Liver (tissue), 9 donors: ENCODE data around the gene DFFB. TPM values are rescaled to one million over a fixed set of nuclear protein-coding genes. Genes with fewer than 3 reads are reported as not detected.

Experiments
- DNase-seq: peaks from one replicate; pipeline ENCODE4 v3.0.0-alpha.2; 2017; ENCODE audit warnings: low spot score
- H3K27ac ChIP-seq, 2 donors: one replicate each; pipeline ENCODE4 v1.7.0; 2013; ENCODE audit warnings: inconsistent platforms in 2 of 2, low read length in 2 of 2, control low read depth in 1 of 2, low read depth in 1 of 2, mild to moderate bottlenecking in 1 of 2
- H3K27me3 ChIP-seq, 4 donors: one replicate each; pipeline versions ENCODE4 v1.6.1 to v1.7.0; 2013; ENCODE audit warnings: low read length in 3 of 4, inconsistent platforms in 1 of 4, mild to moderate bottlenecking in 1 of 4, moderate library complexity in 1 of 4; ENCODE audit not compliant: control insufficient read depth in 4 of 4, insufficient read depth in 4 of 4
- H3K36me3 ChIP-seq, 4 donors: one replicate each; pipeline versions ENCODE4 v1.6.1 to v1.7.0; 2013; ENCODE audit warnings: low read length in 3 of 4, mild to moderate bottlenecking in 3 of 4, low read depth in 1 of 4, moderate library complexity in 1 of 4; ENCODE audit not compliant: control insufficient read depth in 4 of 4, insufficient read depth in 3 of 4
- H3K4me1 ChIP-seq, 4 donors: one replicate each; pipeline versions ENCODE4 v1.6.1 to v1.7.0; 2013; ENCODE audit warnings: low read length in 3 of 4, mild to moderate bottlenecking in 3 of 4, moderate library complexity in 1 of 4; ENCODE audit not compliant: control insufficient read depth in 4 of 4, insufficient read depth in 4 of 4
- H3K4me3 ChIP-seq, 3 donors: one replicate each; pipeline versions ENCODE4 v1.6.1 to v1.7.0; 2013; ENCODE audit warnings: low read length in 3 of 3, control low read depth in 1 of 3, low read depth in 1 of 3, mild to moderate bottlenecking in 1 of 3
- H3K9ac ChIP-seq, 2 donors: one replicate each; pipeline ENCODE4 v1.7.0; 2013; ENCODE audit warnings: low read length in 2 of 2, mild to moderate bottlenecking in 2 of 2, moderate library complexity in 2 of 2, control low read depth in 1 of 2, low read depth in 1 of 2
- H3K9me3 ChIP-seq, 4 donors: one replicate each; pipeline versions ENCODE4 v1.6.1 to v1.7.0; 2013; ENCODE audit warnings: low read length in 3 of 4; ENCODE audit not compliant: control insufficient read depth in 4 of 4
- ATF3 ChIP-seq: IDR thresholded peaks from 2 replicates; pipeline ENCODE4 v1.6.1; 2016; ENCODE audit warnings: antibody characterized with exemption
- CTCF ChIP-seq: fragments of 150-350 bp; IDR thresholded peaks from 2 replicates; pipeline ENCODE4 v1.5.1; 2017; ENCODE audit warnings: improper control_type of control experiment, low read depth, low read length; ENCODE audit not compliant: missing input control
- FOXA1 ChIP-seq: IDR thresholded peaks from 2 replicates; pipeline ENCODE4 v1.6.1; 2016; ENCODE audit warnings: antibody characterized with exemption
- HNF4A ChIP-seq, 2 donors: conservative IDR thresholded peaks; 2 replicates each; pipeline ENCODE4 v1.6.1; 2016; ENCODE audit warnings: antibody characterized with exemption in 2 of 2, mild to moderate bottlenecking in 2 of 2
- HNF4G ChIP-seq: IDR thresholded peaks from 2 replicates; pipeline ENCODE4 v1.6.1; 2016; ENCODE audit warnings: antibody characterized with exemption
- JUND ChIP-seq, 2 donors: IDR thresholded peaks; 2 replicates each; pipeline ENCODE4 v1.6.1; 2016; ENCODE audit warnings: antibody characterized with exemption in 2 of 2
- MAX ChIP-seq: IDR thresholded peaks from 2 replicates; pipeline ENCODE4 v1.6.1; 2016; ENCODE audit warnings: antibody characterized with exemption
- NR2F2 ChIP-seq: IDR thresholded peaks from 2 replicates; pipeline ENCODE4 v1.6.1; 2016; ENCODE audit warnings: antibody characterized with exemption
- RAD21 ChIP-seq, 2 donors: IDR thresholded peaks; 2 replicates each; pipeline ENCODE4 v1.6.1; 2016; ENCODE audit warnings: antibody characterized with exemption in 2 of 2, mild to moderate bottlenecking in 2 of 2
- REST ChIP-seq: IDR thresholded peaks from 2 replicates; pipeline ENCODE4 v1.6.1; 2016; ENCODE audit warnings: antibody characterized with exemption, mild to moderate bottlenecking
- RXRA ChIP-seq, 2 donors: IDR thresholded peaks; 2 replicates each; pipeline ENCODE4 v1.6.1; 2017 to 2018; ENCODE audit warnings: antibody characterized with exemption in 2 of 2, mild to moderate bottlenecking in 1 of 2
- SP1 ChIP-seq: IDR thresholded peaks from 2 replicates; pipeline ENCODE4 v1.6.1; 2018; ENCODE audit warnings: antibody characterized with exemption, mild to moderate bottlenecking
- YY1 ChIP-seq: IDR thresholded peaks from 2 replicates; pipeline ENCODE4 v1.6.1; 2016; ENCODE audit warnings: antibody characterized with exemption, mild to moderate bottlenecking
- WGBS: extraction: QIAGEN DNeasy Blood & Tissue Kit; methylation state at CpG from one replicate; pipeline ENCODE4 v1.1.7; 2013; 5-methylcytosine and 5-hydroxymethylcytosine counted together
- polyA plus RNA-seq, 2 donors: library from polyadenylated mRNA; stranded (reverse) in 1 of 2; unstranded in 1 of 2; fragments of 200-250 nt in 1 of 2; fragments of >200 nt in 1 of 2; fragmentation: Nextera tagmentation in 1 of 2; extraction: Ambion mirVana in 1 of 2; gene quantifications; one replicate each; pipeline versions ENCODE4 v1.2.1 to v1.2.3, GENCODE V29; 2013 to 2015
- total RNA-seq, 2 donors: library from RNA; depleted of rRNA; stranded (reverse); fragments of >200 nt; gene quantifications; one replicate each; pipeline ENCODE4 v1.2.3, GENCODE V29; 2014
- donor health status: healthy.
- donor health status: healthy.
- donor health status: healthy.
- donor health status: healthy.
- donor health status: healthy.

DFFB gene
- total and polyA plus RNA-seq, 4 donors: 0.92 to 6.1 (median 2.9) TPM

GRCh38 chr1:3926956-3927355, 69.7 kb downstream of the DFFB start (continued):
- no peak for TF ChIP-seq JUND (IDR thresholded peaks at IDR 0.05)
- no peak for TF ChIP-seq MAX
- TF ChIP-seq SP1: no peak
- TF ChIP-seq NR2F2: no peak
- TF ChIP-seq CTCF: no peak

- WGBS: 64% methylated on average over 11 of the region's 11 CpGs
- Histone ChIP-seq H3K9me3 (peaks cover 0 to 2% (median 0%) of the 10 kb centered on the region in 4 donors), H3K36me3 (no peaks in the 10 kb centered on the region), H3K27me3 (peaks cover 0 to 10% (median 0%) of the 10 kb centered on the region in 4 donors), H3K9ac (no peak overlapping the region), H3K27ac (no peak overlapping the region), H3K4me3 (no peak overlapping the region), H3K4me1 (no peaks in the 10 kb centered on the region)
- TF ChIP-seq NR2F2: no peak
- TF ChIP-seq RAD21 (IDR thresholded peaks at IDR 0.05): no peak
- TF ChIP-seq HNF4A (conservative IDR thresholded peaks at IDR 0.05): no peak
- no peak for TF ChIP-seq CTCF
- no peak for TF ChIP-seq HNF4G
- TF ChIP-seq YY1: no peak
- no peak for TF ChIP-seq REST
- no peak for TF ChIP-seq JUND (IDR thresholded peaks at IDR 0.05)
- TF ChIP-seq ATF3: no peak
- TF ChIP-seq SP1: no peak
- TF ChIP-seq FOXA1: no peak
- no peak for TF ChIP-seq RXRA (IDR thresholded peaks at IDR 0.05)
- DNase-seq: no peak
Measured at GRCh38 chr1:3928586-3928985, 71.3 kb downstream of the DFFB start.
